GM12891 (cell line): ENCODE results near the gene RNLS.

Experiments used
- POLR2AphosphoS5 ChIP-seq: IDR thresholded peaks from 2 replicates; pipeline ENCODE4 v1.6.1; 2011; ENCODE audit warnings: low read depth, low read length, control low read depth
- TAF1 ChIP-seq: IDR thresholded peaks from 2 replicates; pipeline ENCODE4 v1.6.1; 2011; ENCODE audit warnings: low read depth, low read length, control low read depth

DNA sequence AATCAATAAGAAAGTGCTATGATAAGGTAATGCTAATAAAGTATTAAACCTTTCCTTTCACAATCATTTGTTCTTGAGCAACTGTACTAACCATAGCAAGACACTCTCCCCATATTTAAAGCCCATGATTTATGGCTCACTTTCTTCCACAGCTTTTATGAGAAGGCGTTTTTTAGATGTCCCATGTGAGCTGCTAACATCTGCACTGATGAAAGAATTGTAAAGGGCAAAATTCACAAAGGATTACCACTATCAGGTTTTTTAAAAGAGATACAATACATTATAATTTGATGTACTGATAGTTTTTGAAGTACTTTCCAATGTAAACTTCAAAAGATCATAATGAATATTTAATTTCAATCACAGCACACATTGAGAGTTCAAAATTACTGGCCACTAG lies 75.7 kb downstream of the RNLS start:
- TF ChIP-seq POLR2AphosphoS5 (no peak), TAF1 (no peak)
